HUES64 (cell line): ENCODE data around the gene ATP1A2.
A peak's percentile ranks its signal among the peaks of the same experiment; 100 is the strongest.
"Not testable (repeated sequence)": the region's sequence is repeated elsewhere in the genome, so short reads cannot be mapped to it uniquely, and the experiment has no call there.

Experiments
- H3K27ac ChIP-seq: 2 replicates; pipeline ENCODE4 v1.7.0; 2013; ENCODE audit warnings: low read depth, low read length, inconsistent platforms
- H3K27me3 ChIP-seq: 2 replicates; pipeline ENCODE4 v1.6.1; 2013; ENCODE audit warnings: mild to moderate bottlenecking, low read length; ENCODE audit not compliant: insufficient read depth
- H3K36me3 ChIP-seq: 2 replicates; pipeline ENCODE4 v1.6.1; 2013; ENCODE audit warnings: mild to moderate bottlenecking, low read length; ENCODE audit not compliant: insufficient read depth
- H3K4me1 ChIP-seq: 2 replicates; pipeline ENCODE4 v1.6.1; 2013; ENCODE audit warnings: mild to moderate bottlenecking, low read length, moderate library complexity; ENCODE audit not compliant: insufficient read depth
- H3K4me3 ChIP-seq: 2 replicates; pipeline ENCODE4 v1.5.1; 2013; ENCODE audit warnings: mild to moderate bottlenecking, low read length, moderate library complexity
- H3K9ac ChIP-seq: 2 replicates; pipeline ENCODE4 v1.6.1; 2013; ENCODE audit warnings: mild to moderate bottlenecking, low read depth, low read length
- H3K9me3 ChIP-seq: 2 replicates; pipeline ENCODE4 v1.6.1; 2013; ENCODE audit warnings: low read depth, low read length; ENCODE audit not compliant: insufficient read depth
- WGBS: fragments of 150-250, 120-280 bp; methylation state at CpG from one replicate; pipeline ENCODE4 v1.1.7; 2013; ENCODE audit warnings: missing lambda C conversion rate; 5-methylcytosine and 5-hydroxymethylcytosine counted together

Gene ATP1A2

DNA sequence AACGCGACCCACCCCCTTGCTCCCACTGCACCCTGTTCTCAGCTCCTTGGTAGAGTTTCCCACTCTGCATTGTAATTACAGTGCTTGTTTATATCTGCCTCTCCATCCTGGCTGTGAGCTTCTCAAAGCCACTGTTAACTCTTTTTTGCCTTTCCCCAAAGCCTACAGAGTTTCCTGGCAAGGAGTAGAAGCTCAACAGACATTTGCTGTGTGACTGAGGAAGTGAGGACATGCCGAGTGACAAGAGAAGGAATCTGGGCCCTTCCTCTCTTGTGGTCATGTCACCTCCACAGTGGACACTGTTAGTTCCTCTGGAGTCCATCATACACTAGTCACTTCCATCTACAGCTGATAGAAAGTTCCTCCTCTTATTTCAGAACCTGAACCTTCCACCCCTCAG, 11.1 kb upstream of the ATP1A2 start:
- Histone ChIP-seq H3K9me3 (no peaks in the 10 kb centered on the region), H3K27ac (no peak overlapping the region), H3K27me3 (peaks cover 7% of the 10 kb centered on the region; the same call in 1 of the 2 replicates), H3K36me3 (no peaks in the 10 kb centered on the region), H3K4me1 (peaks cover 24% of the 10 kb centered on the region), H3K4me3 (no peak overlapping the region), H3K9ac (no peak overlapping the region)
- WGBS: 76% methylated on average over 3 of the region's 3 CpGs

- H3K4me1 ChIP-seq: peaks cover 28% of the 10 kb centered on the region
- H3K27ac ChIP-seq: no peak overlapping the region
Measured at GRCh38 chr1:160105155-160105554, 10.4 kb upstream of the ATP1A2 start.

GRCh38 chr1:160107512-160107911, 8.0 kb upstream of the ATP1A2 start:
- WGBS: 94% methylated on average over 1 of the region's 1 CpG

More at GRCh38 chr1:160105155-160105554, 10.4 kb upstream of the ATP1A2 start:
- 97% methylated on average over 5 of the region's 5 CpGs for WGBS
- no peak overlapping the region for H3K4me3 ChIP-seq
- no peaks in the 10 kb centered on the region for H3K9me3 ChIP-seq
- no peak overlapping the region for H3K9ac ChIP-seq
- H3K27me3 ChIP-seq: no peaks in the 10 kb centered on the region; the same call in 1 of the 2 replicates
- H3K36me3 ChIP-seq: no peaks in the 10 kb centered on the region

GRCh38 chr1:160108888-160109662, 6.5 kb upstream of the ATP1A2 start:
- no peaks in the 10 kb centered on the region for H3K27me3 ChIP-seq
- 32% methylated on average over 6 of the region's 6 CpGs for WGBS
- H3K27ac ChIP-seq: peak overlapping the region; percentile 54; the same call in 1 of the 2 replicates
- H3K4me3 ChIP-seq: no peak overlapping the region
- no peaks in the 10 kb centered on the region for H3K36me3 ChIP-seq
- H3K4me1 ChIP-seq: peaks cover 25% of the 10 kb centered on the region
- H3K9me3 ChIP-seq: no peaks in the 10 kb centered on the region
- no peak overlapping the region for H3K9ac ChIP-seq

More at GRCh38 chr1:160107512-160107911, 8.0 kb upstream of the ATP1A2 start:
- Histone ChIP-seq H3K9ac (no peak overlapping the region), H3K4me1 (peaks cover 25% of the 10 kb centered on the region), H3K4me3 (no peak overlapping the region), H3K9me3 (no peaks in the 10 kb centered on the region), H3K27ac (no peak overlapping the region), H3K36me3 (no peaks in the 10 kb centered on the region), H3K27me3 (no peaks in the 10 kb centered on the region)

- WGBS: 65% methylated on average over 4 of the region's 4 CpGs
- H3K4me1 ChIP-seq: peaks cover 25% of the 10 kb centered on the region
- no peaks in the 10 kb centered on the region for H3K9me3 ChIP-seq
- no peaks in the 10 kb centered on the region for H3K36me3 ChIP-seq
- no peaks in the 10 kb centered on the region for H3K27me3 ChIP-seq
- H3K4me3 ChIP-seq: no peak overlapping the region
- H3K27ac ChIP-seq: no peak overlapping the region
- H3K9ac ChIP-seq: no peak overlapping the region
Measured at GRCh38 chr1:160109686-160110085, 5.9 kb upstream of the ATP1A2 start.

GRCh38 chr1:160111462-160111861, 4.1 kb upstream of the ATP1A2 start:
- not testable (repeated sequence) for H3K36me3 ChIP-seq, H3K9me3 ChIP-seq, H3K27ac ChIP-seq, H3K4me3 ChIP-seq, H3K27me3 ChIP-seq, H3K9ac ChIP-seq
- 96% methylated on average over 10 of the region's 10 CpGs for WGBS
- H3K4me1 ChIP-seq: peaks cover 32% of the 10 kb centered on the region

- no peak overlapping the region for H3K9ac ChIP-seq
- H3K4me3 ChIP-seq: no peak overlapping the region
- WGBS: 90% methylated on average over 11 of the region's 12 CpGs
- no peaks in the 10 kb centered on the region for H3K9me3 ChIP-seq
- H3K27ac ChIP-seq: no peak overlapping the region
- no peaks in the 10 kb centered on the region for H3K27me3 ChIP-seq
- H3K4me1 ChIP-seq: peaks cover 40% of the 10 kb centered on the region
- H3K36me3 ChIP-seq: no peaks in the 10 kb centered on the region
Measured at GRCh38 chr1:160112357-160112756, 3.2 kb upstream of the ATP1A2 start.

GRCh38 chr1:160113407-160113806, 2.2 kb upstream of the ATP1A2 start:
- Histone ChIP-seq H3K27me3 (no peaks in the 10 kb centered on the region), H3K36me3 (no peaks in the 10 kb centered on the region), H3K4me3 (no peak overlapping the region), H3K9me3 (no peaks in the 10 kb centered on the region), H3K27ac (no peak overlapping the region), H3K4me1 (peaks cover 50% of the 10 kb centered on the region), H3K9ac (no peak overlapping the region)
- 81% methylated on average over 8 of the region's 8 CpGs for WGBS

- Histone ChIP-seq H3K36me3 (no peaks in the 10 kb centered on the region), H3K4me3 (no peak overlapping the region), H3K27ac (peak overlapping the region; percentile 7; the same call in 1 of the 2 replicates), H3K9ac (no peak overlapping the region), H3K27me3 (no peaks in the 10 kb centered on the region), H3K4me1 (peaks cover 46% of the 10 kb centered on the region), H3K9me3 (no peaks in the 10 kb centered on the region)
- WGBS: 47% methylated on average over 4 of the region's 4 CpGs
Measured at GRCh38 chr1:160114085-160114484, 1.5 kb upstream of the ATP1A2 start.

- Histone ChIP-seq H3K27me3 (no peaks in the 10 kb centered on the region), H3K9ac (0 out of 2 replicates have a peak overlapping the region, but pooled peaks have one; percentile 5), H3K9me3 (no peaks in the 10 kb centered on the region), H3K36me3 (peaks cover 8% of the 10 kb centered on the region; the same call in 1 of the 2 replicates), H3K4me1 (peaks cover 39% of the 10 kb centered on the region), H3K4me3 (peak overlapping the region; percentile 55), H3K27ac (no peak overlapping the region)
- 64% methylated on average over 12 of the region's 12 CpGs for WGBS
Measured at GRCh38 chr1:160116283-160117147, 956 bp downstream of the ATP1A2 start.

DNA sequence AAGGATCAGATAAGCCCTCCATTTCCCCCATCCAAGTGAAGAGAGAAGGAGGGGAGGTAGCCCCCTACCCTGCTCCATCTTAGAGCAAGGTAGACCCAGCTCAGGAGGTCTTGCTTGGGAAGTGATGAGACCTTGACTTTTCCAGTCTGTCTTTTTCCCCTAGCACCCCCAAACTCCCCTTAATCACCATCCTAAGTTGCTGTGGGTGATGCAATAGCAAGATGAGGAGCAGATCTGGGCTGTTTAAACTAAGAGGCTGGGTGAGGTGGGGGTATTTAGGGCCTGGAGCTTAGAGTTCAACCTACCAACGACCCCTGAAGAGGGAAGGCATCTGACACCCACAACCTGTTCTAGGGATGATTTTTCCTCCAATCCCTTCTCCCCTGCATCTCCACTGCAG, 1.7 kb downstream of the ATP1A2 start:
- peaks cover 13% of the 10 kb centered on the region; the same call in 1 of the 2 replicates for H3K36me3 ChIP-seq
- H3K4me3 ChIP-seq: peak overlapping the region; percentile 55; the same call in 1 of the 2 replicates
- no peaks in the 10 kb centered on the region for H3K9me3 ChIP-seq
- H3K4me1 ChIP-seq: peaks cover 39% of the 10 kb centered on the region
- 0 out of 2 replicates have a peak overlapping the region, but pooled peaks have one; percentile 25 for H3K9ac ChIP-seq
- WGBS: 57% methylated on average over 1 of the region's 1 CpG
- no peak overlapping the region for H3K27ac ChIP-seq
- no peaks in the 10 kb centered on the region for H3K27me3 ChIP-seq
